ENCODE data around the gene PFN3.

GRCh38 chr5:177432839-177433657 is 32.6 kb upstream of the PFN3 start:
- TF ChIP-seq GATA3 (IDR thresholded peaks at IDR 0.05; ENCODE audit: low read depth, low read length), result no peak
- TF ChIP-seq GATA2 (IDR thresholded peaks at IDR 0.05; ENCODE audit: low read depth, low read length), result no peak

Data from SH-SY5Y (cell line).